NT2/D1 (cell line): ENCODE measurements around the gene CLEC7A.

Experiments
- SUZ12 ChIP-seq: IDR thresholded peaks from 2 replicates; pipeline ENCODE4 v1.6.1; 2011; ENCODE audit not compliant: insufficient read length, insufficient read depth; ENCODE audit errors: extremely low read depth
- ZNF274 ChIP-seq: IDR thresholded peaks from 2 replicates; pipeline ENCODE4 v1.6.1; 2011; ENCODE audit warnings: mild to moderate bottlenecking, low read depth, low read length

DNA sequence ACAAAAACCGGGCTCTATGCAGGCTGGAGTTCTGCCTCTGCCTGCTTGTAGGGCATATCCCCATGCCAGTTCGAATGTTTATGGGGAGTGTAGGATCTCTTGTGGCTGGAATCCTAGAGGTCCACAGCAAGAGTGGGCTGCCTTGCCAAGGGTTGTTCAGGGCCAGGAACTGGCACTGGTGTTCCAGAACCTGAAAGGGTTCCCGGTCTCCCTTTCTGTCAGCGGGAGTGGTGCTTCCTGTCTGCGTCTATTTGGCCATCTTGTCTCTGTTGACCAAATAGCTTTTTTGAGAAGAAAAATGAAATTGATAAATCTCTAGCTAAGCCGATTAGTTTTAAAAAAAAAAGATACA, 24.1 kb upstream of the CLEC7A start:
- TF ChIP-seq SUZ12 (no peak), ZNF274 (no peak)
